BJ (cell line): Measurements from ENCODE around the gene CRPPA. TPM values are rescaled to one million over a fixed set of nuclear protein-coding genes. Genes with fewer than 3 reads are reported as not detected.

Experiments used
- CTCF ChIA-PET: fragments of 350-600 bp; formaldehyde crosslinking; extraction: SDS; loops from one replicate; lab custom pipeline; 2021; ENCODE audit warnings: antibody characterized with exemption, inconsistent platforms; lab: Yijun Ruan, JAX
- POLR2A ChIA-PET: fragments of 300-600 bp; sonication (Branson Sonifier 250); formaldehyde crosslinking; extraction: SDS; loops from one replicate; lab custom pipeline; 2021; ENCODE audit warnings: antibody characterized with exemption; lab: Charles Lee
- DNase-seq: peaks from one replicate; pipeline ENCODE4 v3.0.0-alpha.2; 2011; ENCODE audit warnings: low read depth
- H3K27me3 ChIP-seq: 2 replicates; pipeline ENCODE4 v1.6.0; 2011; ENCODE audit warnings: low read length; ENCODE audit not compliant: control insufficient read depth, insufficient read depth
- H3K36me3 ChIP-seq: 2 replicates; pipeline ENCODE4 v1.5.1; 2011; ENCODE audit warnings: low read length; ENCODE audit not compliant: control insufficient read depth, insufficient read depth
- H3K4me3 ChIP-seq: 2 replicates; pipeline ENCODE4 v1.5.1; 2011; ENCODE audit warnings: low read depth, mild to moderate bottlenecking, control low read depth, low read length
- CTCF ChIP-seq: IDR thresholded peaks from 2 replicates; pipeline ENCODE4 v1.5.1; 2011; ENCODE audit warnings: low read depth, mild to moderate bottlenecking, control low read depth, inconsistent platforms, low read length, moderate library complexity; ENCODE audit not compliant: insufficient read depth
- polyA plus RNA-seq: library from polyadenylated mRNA; depleted of rRNA; stranded (reverse); fragments of >200 nt; gene quantifications from 2 replicates; pipeline ENCODE4 v1.2.3, GENCODE V29; 2011

Gene CRPPA
- polyA plus RNA-seq, 1 experiment, result 0.39 TPM

- no peak overlapping the region for H3K4me3 ChIP-seq
- ChIA-PET CTCF (no interaction called here), POLR2A (no interaction called here)
- no peaks in the 10 kb centered on the region for H3K27me3 ChIP-seq
- H3K36me3 ChIP-seq, result no peaks in the 10 kb centered on the region
- TF ChIP-seq CTCF, result no peak
- DNase-seq, result no peak
These were observed 6.8 kb upstream of the CRPPA start for GRCh38 chr7:16428182-16428581.

DNA sequence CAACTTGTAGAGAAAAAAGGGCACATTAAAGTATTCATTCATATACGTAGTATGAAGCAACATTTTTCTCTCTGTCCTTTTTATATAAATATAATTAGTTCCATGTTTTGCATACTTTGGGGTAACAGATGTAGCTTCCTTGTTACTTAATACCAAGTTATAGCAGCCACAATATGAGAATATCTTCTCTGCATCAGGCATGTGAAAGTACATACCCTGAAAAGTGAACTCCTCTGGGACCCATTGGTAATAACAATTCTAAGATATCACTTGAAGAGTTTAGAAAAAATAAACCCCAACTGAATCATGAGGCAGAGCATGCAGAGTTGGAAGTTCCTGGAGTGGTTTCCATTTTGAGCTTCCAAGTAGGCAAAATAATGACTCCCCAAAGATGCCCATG, 2.4 kb upstream of the CRPPA start:
- CTCF ChIA-PET, result interaction anchor here (1.2 to 2.0 kb wide), 2 partner anchors 10 to 141 kb away, joined by 3 to 5 read pairs; no protein-coding TSS in a partner anchor

DNA sequence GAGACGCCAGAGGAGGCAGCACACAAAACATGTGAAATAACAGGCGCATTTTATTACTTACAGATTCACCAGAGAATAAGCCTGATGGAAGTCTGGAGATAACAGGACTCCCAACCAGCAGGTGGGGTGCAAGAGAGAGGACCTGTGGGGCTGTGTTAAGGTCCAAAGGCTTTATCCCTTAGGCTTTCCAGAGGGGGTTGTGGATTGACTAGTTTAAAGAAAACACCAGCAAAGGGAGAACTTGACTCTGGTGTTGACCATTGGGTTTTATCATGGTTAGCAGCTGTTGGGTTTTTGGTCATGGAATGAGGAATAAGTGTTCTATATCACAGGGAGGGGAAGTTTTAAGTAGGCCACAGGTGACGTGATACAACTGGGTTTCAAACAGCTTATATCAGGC, 1.6 kb upstream of the CRPPA start:
- DNase-seq, result no peak
- CTCF ChIA-PET, result no interaction called here
- no peaks in the 10 kb centered on the region for H3K27me3 ChIP-seq
- H3K4me3 ChIP-seq, result no peak overlapping the region
- TF ChIP-seq CTCF, result no peak
- POLR2A ChIA-PET, result no interaction called here
- no peaks in the 10 kb centered on the region for H3K36me3 ChIP-seq

More for the DNA sequence above, 2.4 kb upstream of the CRPPA start:
- Histone ChIP-seq H3K27me3 (no peaks in the 10 kb centered on the region), H3K36me3 (no peaks in the 10 kb centered on the region), H3K4me3 (no peak overlapping the region)
- no peak for TF ChIP-seq CTCF
- no peak for DNase-seq
- POLR2A ChIA-PET, result no interaction called here

GRCh38 chr7:16422103-16422435, 731 bp upstream of the CRPPA start:
- POLR2A ChIA-PET, result no interaction called here
- no peak for DNase-seq
- H3K36me3 ChIP-seq, result no peaks in the 10 kb centered on the region
- CTCF ChIA-PET, result no interaction called here
- no peak for TF ChIP-seq CTCF
- no peak overlapping the region for H3K4me3 ChIP-seq
- H3K27me3 ChIP-seq, result no peaks in the 10 kb centered on the region

- TF ChIP-seq CTCF, result peak; percentile 29; the same call in 1 of the 2 replicates
- ChIA-PET POLR2A (no interaction called here), CTCF (no interaction called here)
- peak overlapping the region; percentile 54 for H3K4me3 ChIP-seq
- H3K36me3 ChIP-seq, result no peaks in the 10 kb centered on the region
- H3K27me3 ChIP-seq, result no peaks in the 10 kb centered on the region
- no peak for DNase-seq
These were observed 547 bp downstream of the CRPPA start for GRCh38 chr7:16420649-16421332.
